ENCODE results near the gene MAPK4.

DNA sequence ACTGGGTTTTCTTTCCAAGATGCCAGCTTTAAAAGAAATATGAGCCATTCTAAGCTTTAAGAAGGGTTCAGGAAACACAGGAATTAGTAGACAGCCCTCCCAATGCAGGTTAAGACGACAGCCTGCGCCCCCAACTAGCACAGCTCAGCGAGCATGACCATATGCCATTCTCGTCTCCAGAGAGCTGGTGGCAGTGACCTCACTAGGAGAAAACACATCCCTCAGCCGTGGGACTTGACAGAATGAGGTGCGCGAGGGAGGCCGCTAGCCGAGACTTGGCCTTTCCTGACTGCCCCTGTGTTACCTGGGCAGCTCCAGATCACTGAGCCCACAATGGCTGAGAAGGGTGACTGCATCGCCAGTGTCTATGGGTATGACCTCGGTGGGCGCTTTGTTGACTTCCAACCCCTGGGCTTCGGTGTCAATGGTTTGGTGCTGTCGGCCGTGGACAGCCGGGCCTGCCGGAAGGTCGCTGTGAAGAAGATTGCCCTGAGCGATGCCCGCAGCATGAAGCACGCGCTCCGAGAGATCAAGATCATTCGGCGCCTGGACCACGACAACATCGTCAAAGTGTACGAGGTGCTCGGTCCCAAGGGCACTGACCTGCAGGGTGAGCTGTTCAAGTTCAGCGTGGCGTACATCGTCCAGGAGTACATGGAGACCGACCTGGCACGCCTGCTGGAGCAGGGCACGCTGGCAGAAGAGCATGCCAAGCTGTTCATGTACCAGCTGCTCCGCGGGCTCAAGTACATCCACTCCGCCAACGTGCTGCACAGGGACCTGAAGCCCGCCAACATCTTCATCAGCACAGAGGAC lies 103.9 kb downstream of the MAPK4 start:
- TF ChIP-seq CTCF (IDR thresholded peaks at IDR 0.05) (no peak), POLR2A (IDR thresholded peaks at IDR 0.05) (no peak)

All from uterus (tissue), 2 donors.